K562 (cell line): ENCODE measurements around the gene CHI3L1. TPM values are rescaled to one million over a fixed set of nuclear protein-coding genes. Genes with fewer than 3 reads are reported as not detected.
A peak's percentile ranks its signal among the peaks of the same experiment; 100 is the strongest.

Source experiments
- ATAC-seq: fragments of 200-7000 bp; cut with Tn5 transposase; 3 replicates; pipeline ENCODE4 v1.9.1; 2020; ENCODE audit warnings: moderate library complexity
- BruUV-seq: library from RNA; stranded (reverse); fragments of 400-500 nt; replicated peaks from 2 replicates; lab custom pipeline; 2021; lab: Mats Ljungman, UMichigan
- CTCF ChIA-PET: fragments of 300-600 bp; formaldehyde crosslinking; extraction: SDS; loops from one replicate; lab custom pipeline; 2021; ENCODE audit warnings: low intra/inter-chr PET ratio; lab: Yijun Ruan, JAX
- POLR2A ChIA-PET: fragments of 300-600, 350-650 bp; sonication (Branson Sonifier 250); formaldehyde crosslinking; extraction: SDS; loops from one replicate; lab custom pipeline; 2021; ENCODE audit warnings: antibody characterized with exemption, inconsistent platforms; lab: Yijun Ruan, JAX
- DNase-seq, 4 experiments: peaks; one replicate each; pipeline versions ENCODE4 v3.0.0 to v3.0.0-alpha.2; 2011 to 2018; ENCODE audit warnings: low spot score in 3 of 4, mixed read lengths in 3 of 4; ENCODE audit errors: extremely low read depth in 1 of 4
- FAIRE-seq: peaks from 2 replicates; lab custom pipeline; 2011; peaks lifted over from hg19 to GRCh38; lab: Jason Lieb, UNC
- H2AFZ ChIP-seq: 2 replicates; pipeline ENCODE4 v1.6.0; 2011; ENCODE audit warnings: low read depth, low read length, control low read depth, inconsistent platforms
- H3K27ac ChIP-seq: fragments of 200-600 bp; 3 replicates; pipeline ENCODE4 v1.8.0; 2011; ENCODE audit warnings: low read depth, mild to moderate bottlenecking, control low read depth, inconsistent platforms, low read length, moderate library complexity, mixed read lengths; ENCODE audit errors: extremely low read depth
- H3K27me3 ChIP-seq, 2 experiments: fragments of 300-600 bp in 1 of 2; 2 replicates in 1 of 2; 3 replicates in 1 of 2; pipeline versions ENCODE4 v1.6.0 to v1.8.0; 2011; ENCODE audit warnings: inconsistent platforms in 2 of 2, low read length in 2 of 2, mild to moderate bottlenecking in 1 of 2, mixed read lengths in 1 of 2, moderate library complexity in 1 of 2; ENCODE audit not compliant: control insufficient read depth in 2 of 2, insufficient read depth in 2 of 2
- H3K36me3 ChIP-seq: fragments of 300-600 bp; 3 replicates; pipeline ENCODE4 v1.8.0; 2011; ENCODE audit warnings: mild to moderate bottlenecking, low read length, inconsistent platforms; ENCODE audit not compliant: control insufficient read depth, insufficient read depth
- H3K4me1 ChIP-seq, 2 experiments: fragments of 200-600 bp in 1 of 2; replicated peaks in 1 of 2; 2 replicates in 1 of 2; 3 replicates in 1 of 2; pipeline versions ENCODE4 v1.5.1 to v1.8.0; 2011; ENCODE audit warnings: inconsistent platforms in 2 of 2, low read length in 2 of 2, mild to moderate bottlenecking in 1 of 2, mixed read lengths in 1 of 2, moderate library complexity in 1 of 2; ENCODE audit not compliant: control insufficient read depth in 2 of 2, insufficient read depth in 2 of 2
- H3K4me2 ChIP-seq: 2 replicates; pipeline ENCODE4 v1.6.1; 2011; ENCODE audit warnings: low read length, control low read depth, inconsistent platforms, mixed read lengths; ENCODE audit not compliant: insufficient read depth
- H3K4me3 ChIP-seq: fragments of 200-600 bp; sonication (generic), shearing (Covaris generic); 2 replicates; pipeline ENCODE4 v1.5.1; 2016; ENCODE audit warnings: control low read depth, inconsistent platforms
- H3K79me2 ChIP-seq: fragments of 200-600 bp; 3 replicates; pipeline ENCODE4 v1.8.0; 2011; ENCODE audit warnings: low read length, inconsistent platforms; ENCODE audit not compliant: control insufficient read depth, insufficient read depth
- H3K9ac ChIP-seq, 2 experiments: 2 replicates each; pipeline versions ENCODE4 v1.6.0 to v1.6.1; 2011; ENCODE audit warnings: low read depth in 2 of 2, low read length in 2 of 2, control low read depth in 1 of 2, inconsistent platforms in 1 of 2, mild to moderate bottlenecking in 1 of 2, mixed read lengths in 1 of 2; ENCODE audit not compliant: insufficient read depth in 1 of 2
- H3K9me1 ChIP-seq: one replicate; pipeline ENCODE4 v1.6.0; 2011; ENCODE audit warnings: inconsistent platforms, mild to moderate bottlenecking, low read length, moderate library complexity; ENCODE audit not compliant: control insufficient read depth, insufficient read depth
- H3K9me3 ChIP-seq: replicated peaks from 2 replicates; pipeline ENCODE4 v1.5.1; 2011; ENCODE audit warnings: low read depth, low read length, inconsistent platforms; ENCODE audit not compliant: control insufficient read depth, insufficient read depth
- H4K20me1 ChIP-seq: replicated peaks from 2 replicates; pipeline ENCODE4 v1.6.1; 2011; ENCODE audit warnings: low read length, inconsistent platforms, mixed read lengths; ENCODE audit not compliant: control insufficient read depth, insufficient read depth
- CREM ChIP-seq: IDR thresholded peaks from 2 replicates; pipeline ENCODE4 v1.6.1; 2014; ENCODE audit warnings: antibody characterized with exemption, low read depth
- MYNN ChIP-seq, 2 experiments: sonication (generic); formaldehyde crosslinking in 1 of 2; IDR thresholded peaks; 2 replicates each; pipeline versions ENCODE4 v1.5.0 to v1.6.1; 2016 to 2020; ENCODE audit warnings: antibody characterized with exemption in 1 of 2, missing genetic modification reagents in 1 of 2
- PTBP1 ChIP-seq: fragments of 200-400 bp; formaldehyde crosslinking; IDR thresholded peaks from 2 replicates; pipeline ENCODE4 v1.6.1; 2017; ENCODE audit warnings: low read depth, low read length
- STAT5A ChIP-seq: IDR thresholded peaks from 2 replicates; pipeline ENCODE4 v1.6.1; 2012; ENCODE audit warnings: low read length, inconsistent platforms, borderline replicate concordance
- TCF3 ChIP-seq: sonication (generic); formaldehyde crosslinking; IDR thresholded peaks from 2 replicates; pipeline ENCODE4 v1.4.0; 2020; ENCODE audit warnings: mild to moderate bottlenecking, missing genetic modification reagents
- ZNF12 ChIP-seq: sonication (generic); formaldehyde crosslinking; IDR thresholded peaks from 2 replicates; pipeline ENCODE4 v1.4.0; 2020; ENCODE audit warnings: mild to moderate bottlenecking, missing genetic modification reagents
- ZNF197 ChIP-seq: fragments of 200-800 bp; sonication (Bioruptor generic); IDR thresholded peaks from 2 replicates; pipeline ENCODE4 v1.6.1; 2016; ENCODE audit warnings: low read depth, missing genetic modification characterization, missing compliant biosample characterization
- WGBS: fragments of 100-300 bp; shearing (Covaris generic); methylation state at CpG from one replicate; pipeline ENCODE4 v1.1.6; 2016; ENCODE audit warnings: low coverage, mixed read lengths; ENCODE audit not compliant: insufficient coverage; ENCODE audit errors: missing lambda C conversion rate; 5-methylcytosine and 5-hydroxymethylcytosine counted together
- in situ Hi-C: fragments of 300-500 bp; cut with MboI; formaldehyde crosslinking; loops from 4 replicates; pipeline ENCODE4 v1.15.0; 2018; ENCODE audit warnings: inconsistent platforms, mixed read lengths
- intact Hi-C: fragments of 100-400 bp; cut with micrococcal nuclease; formaldehyde crosslinking; loops from 2 replicates; pipeline ENCODE4 v1.14.2; 2022
- polyA plus RNA-seq, 8 experiments: library from polyadenylated mRNA; depleted of rRNA in 4 of 8; stranded (reverse) in 5 of 8; unstranded in 3 of 8; fragments of >200 nt; fragmentation: Nextera tagmentation in 2 of 8; fragmentation: Illumina TruSeq in 1 of 8; extraction: Ambion mirVana in 2 of 8; extraction: Trizol in 1 of 8; gene quantifications; 2 replicates each; pipeline versions ENCODE4 v1.2.1 to v1.2.3, GENCODE V29; 2011 to 2014; ENCODE audit warnings: inconsistent platforms in 1 of 8, missing spikeins in 1 of 8
- total RNA-seq, 7 experiments: library from RNA; depleted of rRNA in 6 of 7; stranded (reverse); fragments of >200 nt in 6 of 7; fragmentation: Illumina TruSeq in 2 of 7; extraction: Trizol in 2 of 7; gene quantifications; 2 replicates each; pipeline versions ENCODE4 v1.2.1 to v1.2.3, GENCODE V29; 2011 to 2021; ENCODE audit warnings: low replicate concordance in 1 of 7
- TF ChIP-seq, protein P1 (sequence below): fragments of 450-650 bp; IDR thresholded peaks from 2 replicates; pipeline ENCODE4 v1.6.1; 2016; ENCODE audit warnings: low read depth
- TF ChIP-seq, protein P2 (sequence below), 2 experiments: fragments of 450-650 bp in 1 of 2; sonication (generic) in 1 of 2; formaldehyde crosslinking in 1 of 2; IDR thresholded peaks in 1 of 2; conservative IDR thresholded peaks in 1 of 2; 2 replicates each; pipeline versions ENCODE4 v1.6.1 to v1.8.1; 2016 to 2023; ENCODE audit warnings: mild to moderate bottlenecking in 2 of 2, moderate library complexity in 2 of 2, inconsistent platforms in 1 of 2, missing genetic modification reagents in 1 of 2
- TF ChIP-seq, protein P3 (sequence below): fragments of 250-450 bp; sonication (Bioruptor Pico); IDR thresholded peaks from 2 replicates; pipeline ENCODE4 v1.8.0; 2021; ENCODE audit warnings: mild to moderate bottlenecking, moderate library complexity

Gene CHI3L1
- total and polyA plus RNA-seq, 9 of the 15 experiments (the other 6 are each of a cell fraction or from before 2014, with no cell fraction given), result not detected

DNA sequence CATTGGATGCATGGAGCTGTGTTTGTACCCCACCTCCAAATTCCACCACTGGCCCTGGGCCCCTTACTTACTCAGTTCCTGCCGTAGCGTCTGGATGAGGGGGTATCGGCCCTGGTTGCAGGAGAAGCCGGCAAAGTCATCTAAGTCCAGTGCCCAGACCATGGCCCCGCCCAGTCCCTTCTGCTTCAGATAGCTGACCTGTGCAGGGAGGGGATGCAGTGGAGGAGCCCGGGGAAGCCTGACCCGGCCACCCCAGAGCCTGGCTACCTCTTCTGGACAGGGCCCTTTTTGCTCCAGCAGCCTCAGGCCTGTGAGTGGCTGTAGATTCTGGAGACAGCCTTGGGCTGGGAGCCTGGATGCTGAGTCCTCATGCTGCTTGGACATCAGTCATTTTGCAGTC, 31.2 kb upstream of the CHI3L1 start:
- peak; percentile 26; the same call in 1 of the 3 replicates for ATAC-seq

More for the DNA sequence above, 31.2 kb upstream of the CHI3L1 start:
- H3K36me3 ChIP-seq, result no peaks in the 10 kb centered on the region
- in situ Hi-C loops, result loop anchor here (5.0 kb wide), 1 partner anchor 185 kb away; no protein-coding TSS in a partner anchor
- FAIRE-seq (no peak), DNase-seq (no peak)
- WGBS, result 4% methylated on average over 7 of the region's 7 CpGs
- intact Hi-C loops, result loop anchor here (2.0 kb wide), 2 partner anchors 51 to 53 kb away; no protein-coding TSS in a partner anchor
- no peak overlapping the region for H3K4me3 ChIP-seq
- H4K20me1 ChIP-seq, result peaks cover 14% of the 10 kb centered on the region
- H3K79me2 ChIP-seq, result no peaks in the 10 kb centered on the region
- H3K9ac ChIP-seq, result no peak overlapping the region
- no peak overlapping the region for H3K4me2 ChIP-seq
- CTCF ChIA-PET, result interaction anchor here (2.4 kb wide), 1 partner anchor 178 kb away, joined by 13 read pairs; no protein-coding TSS in a partner anchor
- BruUV-seq, result no TSS peak
- no peak overlapping the region for H2AFZ ChIP-seq
- H3K27ac ChIP-seq, result no peak overlapping the region
- no peaks in the 10 kb centered on the region for H3K4me1 ChIP-seq
- POLR2A ChIA-PET, result interaction anchor here (0.8 to 1.1 kb wide), 2 partner anchors 8 to 401 kb away, joined by 3 read pairs; no protein-coding TSS in a partner anchor
- no peaks in the 10 kb centered on the region for H3K9me1 ChIP-seq
- H3K27me3 ChIP-seq, result peaks cover 17 to 61% of the 10 kb centered on the region in 2 experiments
- no peaks in the 10 kb centered on the region for H3K9me3 ChIP-seq
- TF ChIP-seq PTBP1, result no peak
- TF ChIP-seq, protein P1, sequence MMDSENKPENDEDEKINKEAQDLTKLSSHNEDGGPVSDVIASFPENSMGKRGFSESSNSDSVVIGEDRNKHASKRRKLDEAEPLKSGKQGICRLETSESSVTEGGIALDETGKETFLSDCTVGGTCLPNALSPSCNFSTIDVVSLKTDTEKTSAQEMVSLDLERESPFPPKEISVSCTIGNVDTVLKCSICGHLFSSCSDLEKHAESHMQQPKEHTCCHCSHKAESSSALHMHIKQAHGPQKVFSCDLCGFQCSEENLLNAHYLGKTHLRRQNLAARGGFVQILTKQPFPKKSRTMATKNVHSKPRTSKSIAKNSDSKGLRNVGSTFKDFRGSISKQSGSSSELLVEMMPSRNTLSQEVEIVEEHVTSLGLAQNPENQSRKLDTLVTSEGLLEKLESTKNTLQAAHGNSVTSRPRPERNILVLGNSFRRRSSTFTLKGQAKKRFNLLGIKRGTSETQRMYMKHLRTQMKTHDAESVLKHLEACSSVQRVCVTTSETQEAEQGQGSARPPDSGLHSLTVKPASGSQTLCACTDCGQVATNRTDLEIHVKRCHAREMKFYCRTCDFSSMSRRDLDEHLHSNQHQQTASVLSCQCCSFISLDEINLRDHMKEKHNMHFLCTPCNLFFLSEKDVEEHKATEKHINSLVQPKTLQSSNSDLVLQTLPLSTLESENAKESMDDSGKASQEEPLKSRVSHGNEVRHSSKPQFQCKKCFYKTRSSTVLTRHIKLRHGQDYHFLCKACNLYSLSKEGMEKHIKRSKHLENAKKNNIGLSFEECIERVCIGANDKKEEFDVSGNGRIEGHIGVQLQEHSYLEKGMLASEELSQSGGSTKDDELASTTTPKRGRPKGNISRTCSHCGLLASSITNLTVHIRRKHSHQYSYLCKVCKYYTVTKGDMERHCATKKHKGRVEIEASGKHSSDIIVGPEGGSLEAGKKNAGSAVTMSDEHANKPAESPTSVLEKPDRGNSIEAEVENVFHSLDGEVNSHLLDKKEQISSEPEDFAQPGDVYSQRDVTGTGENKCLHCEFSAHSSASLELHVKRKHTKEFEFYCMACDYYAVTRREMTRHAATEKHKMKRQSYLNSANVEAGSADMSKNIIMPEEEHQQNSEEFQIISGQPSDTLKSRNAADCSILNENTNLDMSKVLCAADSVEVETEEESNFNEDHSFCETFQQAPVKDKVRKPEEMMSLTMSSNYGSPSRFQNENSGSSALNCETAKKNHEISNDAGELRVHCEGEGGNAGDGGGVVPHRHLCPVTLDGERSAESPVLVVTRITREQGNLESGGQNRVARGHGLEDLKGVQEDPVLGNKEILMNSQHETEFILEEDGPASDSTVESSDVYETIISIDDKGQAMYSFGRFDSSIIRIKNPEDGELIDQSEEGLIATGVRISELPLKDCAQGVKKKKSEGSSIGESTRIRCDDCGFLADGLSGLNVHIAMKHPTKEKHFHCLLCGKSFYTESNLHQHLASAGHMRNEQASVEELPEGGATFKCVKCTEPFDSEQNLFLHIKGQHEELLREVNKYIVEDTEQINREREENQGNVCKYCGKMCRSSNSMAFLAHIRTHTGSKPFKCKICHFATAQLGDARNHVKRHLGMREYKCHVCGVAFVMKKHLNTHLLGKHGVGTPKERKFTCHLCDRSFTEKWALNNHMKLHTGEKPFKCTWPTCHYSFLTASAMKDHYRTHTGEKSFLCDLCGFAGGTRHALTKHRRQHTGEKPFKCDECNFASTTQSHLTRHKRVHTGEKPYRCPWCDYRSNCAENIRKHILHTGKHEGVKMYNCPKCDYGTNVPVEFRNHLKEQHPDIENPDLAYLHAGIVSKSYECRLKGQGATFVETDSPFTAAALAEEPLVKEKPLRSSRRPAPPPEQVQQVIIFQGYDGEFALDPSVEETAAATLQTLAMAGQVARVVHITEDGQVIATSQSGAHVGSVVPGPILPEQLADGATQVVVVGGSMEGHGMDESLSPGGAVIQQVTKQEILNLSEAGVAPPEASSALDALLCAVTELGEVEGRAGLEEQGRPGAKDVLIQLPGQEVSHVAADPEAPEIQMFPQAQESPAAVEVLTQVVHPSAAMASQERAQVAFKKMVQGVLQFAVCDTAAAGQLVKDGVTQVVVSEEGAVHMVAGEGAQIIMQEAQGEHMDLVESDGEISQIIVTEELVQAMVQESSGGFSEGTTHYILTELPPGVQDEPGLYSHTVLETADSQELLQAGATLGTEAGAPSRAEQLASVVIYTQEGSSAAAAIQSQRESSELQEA, result no peak
- no peak for TF ChIP-seq STAT5A
- no peak for TF ChIP-seq ZNF197 (CRISPR knock-in tag)
- TF ChIP-seq, protein P2, sequence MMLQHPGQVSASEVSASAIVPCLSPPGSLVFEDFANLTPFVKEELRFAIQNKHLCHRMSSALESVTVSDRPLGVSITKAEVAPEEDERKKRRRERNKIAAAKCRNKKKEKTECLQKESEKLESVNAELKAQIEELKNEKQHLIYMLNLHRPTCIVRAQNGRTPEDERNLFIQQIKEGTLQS (IDR thresholded peaks at IDR 0.05), result no peak
- TF ChIP-seq, protein P2 (CRISPR knock-in tag; conservative IDR thresholded peaks at IDR 0.05), result no peak
- TF ChIP-seq CREM, result no peak
- no peak for TF ChIP-seq TCF3 (CRISPR knock-in tag)
- TF ChIP-seq MYNN (IDR thresholded peaks at IDR 0.05), result no peak
- TF ChIP-seq MYNN (CRISPR knock-in tag; IDR thresholded peaks at IDR 0.05), result no peak
- no peak for TF ChIP-seq ZNF12
- TF ChIP-seq, protein P3, sequence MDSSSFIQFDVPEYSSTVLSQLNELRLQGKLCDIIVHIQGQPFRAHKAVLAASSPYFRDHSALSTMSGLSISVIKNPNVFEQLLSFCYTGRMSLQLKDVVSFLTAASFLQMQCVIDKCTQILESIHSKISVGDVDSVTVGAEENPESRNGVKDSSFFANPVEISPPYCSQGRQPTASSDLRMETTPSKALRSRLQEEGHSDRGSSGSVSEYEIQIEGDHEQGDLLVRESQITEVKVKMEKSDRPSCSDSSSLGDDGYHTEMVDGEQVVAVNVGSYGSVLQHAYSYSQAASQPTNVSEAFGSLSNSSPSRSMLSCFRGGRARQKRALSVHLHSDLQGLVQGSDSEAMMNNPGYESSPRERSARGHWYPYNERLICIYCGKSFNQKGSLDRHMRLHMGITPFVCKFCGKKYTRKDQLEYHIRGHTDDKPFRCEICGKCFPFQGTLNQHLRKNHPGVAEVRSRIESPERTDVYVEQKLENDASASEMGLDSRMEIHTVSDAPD (CRISPR knock-in tag), result no peak
